Inflammatory macrophage treated with lipopolysaccharide for 1 hour (primary cell): ENCODE data around the gene RPS3.

ENCODE experiments used
- DNase-seq, 2 donors: peaks; one replicate each; pipeline ENCODE4 v3.0.0-alpha.2; 2020 to 2022

Gene RPS3

DNA sequence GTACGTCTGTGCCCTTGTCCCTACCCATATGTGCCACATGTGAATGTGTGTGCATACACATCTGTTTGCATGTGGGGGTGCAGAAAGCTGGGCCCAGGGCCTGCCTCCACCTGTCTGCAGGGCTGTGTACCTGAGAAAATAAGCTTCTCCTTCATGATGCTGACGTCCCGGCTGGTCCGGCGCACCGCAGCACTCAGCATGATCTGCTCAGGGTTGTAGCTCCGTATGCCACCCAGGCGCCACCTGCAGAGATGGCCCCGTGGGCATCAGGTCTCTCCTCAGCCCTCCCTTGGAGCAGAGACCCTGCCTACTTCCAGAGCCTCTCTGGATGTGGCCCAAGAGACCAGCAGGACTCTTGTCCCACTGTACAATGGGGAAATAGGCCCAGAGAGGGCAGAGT is 37.5 kb downstream of the RPS3 start:
- no peak for DNase-seq

DNA sequence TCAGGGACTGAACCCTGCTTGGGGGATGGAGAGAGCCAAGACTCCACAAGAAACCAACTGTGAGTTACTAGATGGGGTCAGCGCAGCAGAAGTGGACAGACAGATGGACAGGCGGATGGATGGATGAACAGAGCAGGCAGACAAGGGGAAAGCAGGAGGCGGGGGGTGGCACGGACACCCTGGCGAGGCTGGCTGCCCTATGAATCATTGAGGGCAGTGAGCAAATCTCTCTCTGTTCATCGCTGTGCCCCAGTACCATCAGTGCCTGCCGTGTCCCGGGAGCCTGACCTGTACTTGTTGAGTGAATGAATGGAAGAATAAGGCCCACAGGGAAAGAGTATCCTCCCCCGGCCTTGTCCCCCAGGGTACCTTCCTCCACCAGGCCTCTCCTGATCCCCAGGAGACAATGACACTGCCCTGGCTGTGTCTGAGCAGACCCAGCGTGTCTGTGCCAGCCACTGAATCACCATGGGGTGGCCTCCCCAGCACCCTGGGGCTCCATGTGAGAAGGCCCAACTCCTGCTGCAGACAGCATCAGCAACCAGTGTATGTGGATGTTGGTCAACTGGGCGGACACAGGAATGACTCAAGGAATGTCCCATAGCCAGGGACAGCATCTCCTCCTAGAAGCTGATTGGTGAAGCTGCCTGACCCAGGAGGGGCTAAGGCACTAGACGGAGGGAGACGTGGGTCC is 38.8 kb downstream of the RPS3 start:
- no peak for DNase-seq

DNA sequence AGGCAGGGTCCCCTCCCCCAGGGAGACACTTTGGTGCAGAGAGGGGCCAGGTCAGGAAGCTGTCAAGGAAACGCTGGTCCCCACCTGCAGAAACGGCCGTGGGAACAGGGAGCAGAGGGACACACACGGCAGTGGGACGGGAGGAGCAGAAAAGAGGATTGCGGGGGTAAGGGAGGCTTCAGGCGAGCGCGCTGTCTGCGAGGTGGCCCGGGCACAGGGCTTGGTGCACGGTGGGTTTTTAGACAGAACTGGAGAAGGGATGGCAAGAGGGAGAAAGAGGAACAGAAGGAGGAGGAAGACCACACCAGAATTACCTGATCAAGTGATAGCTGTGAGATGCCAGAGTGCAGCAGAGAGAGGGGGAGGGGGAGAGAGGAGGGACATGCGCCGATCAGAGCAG is 39.7 kb downstream of the RPS3 start:
- DNase-seq: no peak

GRCh38 chr11:75439495-75440120 is 40.3 kb downstream of the RPS3 start:
- DNase-seq: no peak

DNA sequence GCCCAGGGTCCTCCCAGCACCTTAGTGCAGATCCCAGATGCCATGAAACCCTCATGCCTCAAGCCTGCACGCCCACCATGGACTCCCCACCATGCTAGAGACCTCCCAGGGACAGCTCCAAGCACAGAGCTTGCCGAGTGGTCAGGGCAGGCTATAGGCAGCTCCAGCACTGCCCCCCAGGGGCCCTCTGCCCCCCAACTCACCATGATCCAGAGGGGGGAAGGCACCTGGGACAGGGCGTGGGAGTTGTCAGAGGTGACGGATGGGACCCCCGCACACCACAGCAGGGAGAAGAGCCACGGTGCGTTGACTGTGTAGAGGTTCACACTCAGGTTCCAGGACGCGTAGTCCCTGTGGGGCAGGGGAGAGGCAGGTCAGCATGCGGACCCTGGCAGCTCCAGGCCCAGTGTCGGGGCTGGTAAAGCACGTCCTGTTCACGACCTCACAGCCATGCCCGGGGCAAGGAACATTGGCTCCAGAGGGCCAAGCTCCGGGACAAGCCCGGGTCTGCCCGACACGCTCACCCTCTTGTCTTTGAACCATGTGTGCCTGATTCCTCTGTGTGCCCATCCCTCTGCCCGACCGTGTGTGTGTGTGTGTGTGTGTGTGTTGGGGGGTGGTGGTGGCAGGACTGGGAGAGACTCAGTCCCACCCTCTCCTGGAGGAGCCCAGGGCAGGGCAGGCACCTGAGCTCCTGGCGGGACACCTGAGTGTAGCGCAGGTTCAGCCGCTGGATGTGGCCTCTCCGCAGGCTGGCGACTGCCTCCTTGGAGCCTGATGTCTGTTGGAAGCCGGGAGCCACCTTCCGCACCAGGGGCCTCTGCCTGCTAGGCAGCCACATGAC is 41.9 kb downstream of the RPS3 start:
- DNase-seq: no peak

GRCh38 chr11:75441804-75442132 is 42.5 kb downstream of the RPS3 start:
- DNase-seq: no peak

- DNase-seq: no peak
Observed at GRCh38 chr11:75442161-75442885, 43.0 kb downstream of the RPS3 start.

DNA sequence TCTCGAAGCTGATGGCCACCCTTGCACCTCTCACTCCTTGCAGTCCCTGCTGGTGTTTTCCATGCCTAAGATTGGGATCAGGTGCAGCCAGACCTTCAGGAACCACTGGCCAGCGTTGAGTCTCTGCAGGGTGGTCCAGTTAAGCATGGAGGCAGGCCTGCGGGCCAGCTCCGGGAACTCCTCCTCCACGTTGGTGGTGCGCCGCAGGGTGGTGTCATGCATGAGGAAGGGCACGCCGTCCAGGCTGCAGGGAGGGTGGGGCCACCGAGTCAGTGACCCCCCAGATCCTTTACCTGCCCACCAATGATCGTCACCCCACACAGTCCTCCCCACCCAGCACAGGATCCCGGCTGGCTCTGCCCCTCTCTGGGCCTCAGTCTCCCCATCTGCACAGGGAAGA is 43.7 kb downstream of the RPS3 start:
- DNase-seq: no peak

DNA sequence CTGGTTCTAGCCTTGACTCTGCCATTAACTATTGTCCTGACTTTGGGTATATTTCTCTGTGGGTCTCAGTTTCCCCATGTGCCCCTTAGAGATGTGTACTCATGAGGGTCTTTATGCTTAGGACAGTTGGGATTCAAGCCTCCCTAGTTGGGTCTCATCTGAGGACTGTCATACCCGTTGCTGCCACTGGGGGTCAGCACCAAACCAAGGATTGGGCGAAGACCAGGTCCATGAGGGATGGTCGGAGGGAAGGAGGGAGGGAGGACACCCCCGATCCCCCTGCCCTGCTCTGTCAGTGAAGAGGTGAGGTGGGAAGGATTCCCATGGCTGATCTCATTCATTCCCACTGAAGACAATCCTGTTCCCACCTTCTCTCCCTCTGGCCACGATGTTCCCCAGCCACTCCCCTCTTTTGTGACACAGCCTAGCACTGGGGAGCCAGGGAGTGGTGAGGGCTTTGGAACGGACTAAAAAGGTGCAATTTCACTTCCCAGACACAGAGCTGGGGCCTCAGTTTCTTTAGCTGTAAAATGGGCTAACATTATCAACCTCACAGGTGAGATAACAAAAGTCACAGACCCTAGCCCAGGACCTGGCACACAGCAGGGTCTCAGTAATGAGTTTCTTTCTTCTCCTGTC is 46.1 kb downstream of the RPS3 start:
- DNase-seq: peak; percentile 22 to 87

- DNase-seq: no peak
Observed at GRCh38 chr11:75447415-75447814, 48.1 kb downstream of the RPS3 start.

DNA sequence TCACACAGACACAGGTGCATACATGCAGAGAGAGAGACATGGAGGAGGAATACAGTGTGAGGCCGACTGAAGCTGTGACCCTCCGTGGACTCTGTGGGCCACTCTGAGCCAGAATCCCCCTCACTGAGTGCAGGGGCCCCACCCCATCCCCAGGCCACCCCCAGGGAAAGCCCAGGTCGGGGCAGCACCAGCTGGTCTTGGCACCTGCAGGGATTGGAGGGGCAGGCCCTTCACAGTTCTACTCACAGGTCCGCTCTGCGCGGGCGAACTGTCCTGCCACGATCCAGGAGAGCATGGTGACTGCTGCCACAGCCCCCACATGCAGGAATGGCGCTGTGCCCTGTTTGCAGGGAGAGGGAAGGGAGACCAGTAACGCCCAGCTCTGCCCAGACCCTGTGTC is 50.0 kb downstream of the RPS3 start:
- no peak for DNase-seq

- no peak for DNase-seq
Observed at GRCh38 chr11:75449776-75450175, 50.5 kb downstream of the RPS3 start.

DNA sequence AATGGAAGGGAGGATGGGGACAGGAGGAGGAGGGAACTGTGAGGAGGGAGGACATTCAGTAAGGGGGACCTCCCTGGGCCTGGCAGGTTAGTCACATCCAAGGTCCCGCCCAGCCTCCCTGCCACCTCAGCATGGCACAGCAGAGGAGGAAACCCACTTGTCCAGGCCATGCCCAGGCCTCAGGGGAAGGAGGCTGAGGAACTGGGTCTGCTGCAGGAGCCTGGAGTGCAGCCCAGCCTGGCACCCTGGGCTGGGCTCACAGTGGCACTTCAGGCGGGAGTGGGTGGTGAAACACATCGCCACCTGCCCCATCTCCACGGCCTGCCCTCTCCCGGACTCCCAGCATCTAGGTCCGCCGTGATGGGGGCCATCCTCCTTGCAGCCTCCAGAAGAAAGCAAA is 50.9 kb downstream of the RPS3 start:
- DNase-seq: no peak

DNA sequence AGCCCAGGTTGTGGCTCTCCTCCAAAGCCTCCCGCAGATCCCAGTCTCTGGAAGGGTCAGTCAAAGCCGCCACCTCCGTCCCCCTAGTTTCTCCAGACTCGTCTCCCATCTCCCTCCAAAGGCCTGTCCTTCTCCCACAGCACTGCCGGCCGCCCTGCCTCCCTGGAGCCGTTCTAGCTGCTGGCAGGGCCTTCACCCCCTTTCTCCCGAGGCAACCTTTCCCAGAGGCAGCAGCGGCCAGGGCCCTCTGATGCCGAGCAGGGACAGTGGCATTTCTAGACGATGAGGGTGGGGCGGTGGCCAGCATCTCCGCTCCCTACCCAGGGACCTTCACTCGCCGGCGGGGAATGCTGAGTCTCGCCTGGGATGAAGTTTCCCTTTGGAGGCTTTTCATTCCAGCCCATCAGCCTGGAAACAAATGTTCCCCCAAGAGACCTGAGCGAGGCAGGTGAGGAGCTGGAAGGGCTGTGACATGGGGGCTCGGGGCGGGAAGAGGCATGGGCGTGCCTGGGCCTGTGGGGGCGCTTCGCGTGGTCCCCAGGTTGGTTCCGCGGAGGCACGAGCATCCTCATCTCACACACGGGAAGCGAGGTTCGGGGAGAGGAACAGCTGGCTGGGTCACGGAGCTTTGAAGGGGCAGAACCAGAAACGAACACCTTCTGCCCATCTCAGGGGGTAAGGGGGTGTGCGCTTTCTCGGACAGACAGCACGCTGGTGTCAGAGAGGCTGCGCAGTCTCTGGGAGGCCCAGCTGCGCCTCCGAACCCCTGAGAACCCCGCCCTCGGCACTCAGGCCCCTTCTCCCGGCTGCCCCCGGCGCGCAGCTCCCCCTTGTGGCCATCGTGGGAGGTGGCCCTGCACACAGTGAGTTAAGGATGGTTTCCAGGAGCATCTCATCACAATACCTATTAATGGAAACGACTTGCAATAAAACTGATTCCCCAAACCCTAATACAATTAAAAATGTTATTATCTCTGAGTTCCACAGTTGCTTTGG is 51.8 kb downstream of the RPS3 start:
- peak in 1 of 2 donors; percentile 14 for DNase-seq

DNA sequence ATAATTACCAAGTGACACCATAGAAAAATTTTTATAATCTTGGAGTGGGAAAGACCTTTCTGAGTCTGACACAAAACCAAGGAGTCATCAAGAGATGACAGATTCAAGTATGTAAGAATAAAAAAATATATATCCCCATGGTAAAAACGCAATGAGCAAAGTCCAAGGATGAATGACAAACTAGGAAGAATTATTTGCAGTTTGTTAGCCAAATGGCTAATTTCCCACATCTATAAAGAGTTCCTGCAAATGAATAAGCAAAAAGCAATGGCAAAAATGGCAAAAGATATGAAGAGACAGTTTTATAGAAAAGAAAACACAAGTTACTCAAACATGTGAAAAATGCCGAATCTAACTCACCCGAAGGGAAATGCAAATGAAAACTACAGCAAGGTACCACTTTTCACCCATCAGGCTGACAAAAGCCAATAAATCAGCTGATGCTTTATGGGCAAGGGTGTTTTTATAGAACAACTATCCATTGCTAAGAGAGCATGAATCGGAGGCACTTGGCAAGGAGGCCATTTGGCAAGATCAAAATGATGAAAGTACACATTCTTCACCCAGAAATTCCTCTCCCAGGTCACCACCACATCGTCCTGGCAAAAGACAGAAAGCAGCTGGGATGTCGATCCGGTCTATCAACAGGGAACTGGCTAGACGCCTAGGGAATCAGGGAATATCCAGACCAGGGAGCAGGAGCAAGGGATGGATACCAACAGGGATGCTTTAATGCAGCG is 54.8 kb downstream of the RPS3 start:
- DNase-seq: no peak

DNA sequence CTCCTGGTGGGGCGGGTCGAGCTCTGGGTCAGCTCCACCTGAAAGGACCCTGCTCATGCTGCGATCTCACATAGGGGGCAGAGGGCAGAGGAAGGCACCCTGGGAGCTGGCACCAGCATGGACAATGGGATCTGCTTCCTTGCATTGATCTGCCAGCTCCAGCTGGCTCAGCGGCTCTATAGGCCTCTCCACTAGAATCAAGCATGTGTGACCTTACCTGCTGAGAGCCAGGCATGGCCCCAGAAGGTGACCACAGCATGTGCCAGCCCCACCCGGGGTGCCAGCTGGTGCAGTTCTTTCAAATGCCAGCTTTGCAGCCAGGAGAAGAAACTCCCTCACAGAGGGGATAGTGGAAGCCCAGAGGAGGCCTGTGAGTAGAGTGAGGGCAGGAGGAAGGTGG is 55.7 kb downstream of the RPS3 start:
- no peak for DNase-seq
